Activated CD8-positive, alpha-beta T cell treated with anti-CD3 and anti-CD28 coated beads for 36 hours (primary cell): Measurements from ENCODE around the gene ALDH4A1. TPM values are rescaled to one million over a fixed set of nuclear protein-coding genes. Genes with fewer than 3 reads are reported as not detected.

Source experiments
- ATAC-seq: fragments of 200-7000 bp; cut with Tn5 transposase; one replicate; pipeline ENCODE4 v1.10.0; 2021; ENCODE audit warnings: mild to moderate bottlenecking, moderate library complexity
- CTCF ChIA-PET: fragments of 350-600 bp; sonication (Branson Sonifier 250); formaldehyde crosslinking; loops from one replicate; lab custom pipeline; 2021; ENCODE audit warnings: antibody characterized with exemption; lab: Charles Lee
- POLR2A ChIA-PET: fragments of 350-600 bp; sonication (Branson Sonifier 250); formaldehyde crosslinking; loops from one replicate; lab custom pipeline; 2021; ENCODE audit warnings: antibody characterized with exemption; lab: Charles Lee
- DNase-seq: peaks from one replicate; pipeline ENCODE4 v3.0.0-alpha.2; 2020
- H3K27ac Mint-ChIP-seq: one replicate; pipeline ENCODE4 v1.8.0; 2021; ENCODE audit warnings: mild to moderate bottlenecking, mixed read lengths
- H3K27me3 Mint-ChIP-seq: one replicate; pipeline ENCODE4 v1.8.0; 2021; ENCODE audit warnings: mixed read lengths
- H3K36me3 Mint-ChIP-seq: one replicate; pipeline ENCODE4 v1.8.0; 2021; ENCODE audit warnings: low read depth, mixed read lengths
- H3K4me1 Mint-ChIP-seq: one replicate; pipeline ENCODE4 v1.8.0; 2021; ENCODE audit warnings: low read depth, mixed read lengths
- H3K4me3 Mint-ChIP-seq: one replicate; pipeline ENCODE4 v1.8.0; 2021; ENCODE audit warnings: mild to moderate bottlenecking, moderate library complexity, mixed read lengths
- H3K9me3 Mint-ChIP-seq: one replicate; pipeline ENCODE4 v1.8.0; 2021; ENCODE audit warnings: mixed read lengths
- CTCF ChIP-seq: fragments of 200-600 bp; IDR thresholded peaks from one replicate; pipeline ENCODE4 v1.8.0; 2022; ENCODE audit warnings: antibody characterized with exemption, mild to moderate bottlenecking
- intact Hi-C: fragments of 100-400 bp; cut with micrococcal nuclease; formaldehyde crosslinking; loops from one replicate; pipeline ENCODE4 v1.10.0; 2022
- total RNA-seq, 2 experiments: library from RNA; stranded (reverse); gene quantifications; one replicate each; pipeline ENCODE4 v1.2.3, GENCODE V29; 2021

The ALDH4A1 gene
- total RNA-seq, 2 experiments from 2014 or later = 3.9 to 4.3 TPM

- Mint-ChIP-seq H3K4me1 (peaks cover 66% of the 10 kb centered on the region), H3K27me3 (no peaks in the 10 kb centered on the region), H3K27ac (no peak overlapping the region), H3K9me3 (no peaks in the 10 kb centered on the region), H3K36me3 (peaks cover 4% of the 10 kb centered on the region), H3K4me3 (no peak overlapping the region)
- no peak for TF ChIP-seq CTCF
- ChIA-PET CTCF (interaction anchor here (1.2 to 5.9 kb wide), 2 partner anchors 30 to 36 kb away, joined by 3 to 26 read pairs; no protein-coding TSS in a partner anchor), POLR2A (interaction anchor here (4.5 kb wide), 1 partner anchor 16 kb away, joined by 24 read pairs; no protein-coding TSS in a partner anchor)
- ATAC-seq (no peak), DNase-seq (no peak)
- intact Hi-C loops = no loop called here
Observed at GRCh38 chr1:18943162-18943561, 40.8 kb upstream of the ALDH4A1 start.

- no peaks in the 10 kb centered on the region for H3K27me3 Mint-ChIP-seq
- TF ChIP-seq CTCF = no peak
- CTCF ChIA-PET = interaction anchor here (1.1 to 5.9 kb wide), 2 partner anchors 15 to 35 kb away, joined by 4 to 26 read pairs; no protein-coding TSS in a partner anchor
- peaks cover 60% of the 10 kb centered on the region for H3K4me1 Mint-ChIP-seq
- DNase-seq (no peak), ATAC-seq (no peak)
- POLR2A ChIA-PET = interaction anchor here (4.5 kb wide), 1 partner anchor 15 kb away, joined by 24 read pairs; no protein-coding TSS in a partner anchor
- H3K9me3 Mint-ChIP-seq = no peaks in the 10 kb centered on the region
- H3K4me3 Mint-ChIP-seq = no peak overlapping the region
- intact Hi-C loops = no loop called here
- H3K36me3 Mint-ChIP-seq = peaks cover 2% of the 10 kb centered on the region
- no peak overlapping the region for H3K27ac Mint-ChIP-seq
Observed at GRCh38 chr1:18942340-18942739, 40.0 kb upstream of the ALDH4A1 start.

- CTCF ChIA-PET = interaction anchor here (1.0 to 5.9 kb wide), 5 partner anchors 12 to 34 kb away, joined by 3 to 26 read pairs (median 4); no protein-coding TSS in a partner anchor
- peaks cover 56% of the 10 kb centered on the region for H3K4me1 Mint-ChIP-seq
- H3K4me3 Mint-ChIP-seq = no peak overlapping the region
- intact Hi-C loops = no loop called here
- H3K27me3 Mint-ChIP-seq = no peaks in the 10 kb centered on the region
- POLR2A ChIA-PET = interaction anchor here (4.5 kb wide), 1 partner anchor 14 kb away, joined by 24 read pairs; no protein-coding TSS in a partner anchor
- no peak overlapping the region for H3K27ac Mint-ChIP-seq
- DNase-seq (no peak), ATAC-seq (no peak)
- H3K36me3 Mint-ChIP-seq = peaks cover 2% of the 10 kb centered on the region
- H3K9me3 Mint-ChIP-seq = no peaks in the 10 kb centered on the region
- TF ChIP-seq CTCF = no peak
Observed at GRCh38 chr1:18941221-18942141, 39.1 kb upstream of the ALDH4A1 start.

GRCh38 chr1:18940303-18941020 is 38.1 kb upstream of the ALDH4A1 start:
- intact Hi-C loops = no loop called here
- TF ChIP-seq CTCF = no peak
- no peaks in the 10 kb centered on the region for H3K27me3 Mint-ChIP-seq
- ATAC-seq (no peak), DNase-seq (no peak)
- no peak overlapping the region for H3K27ac Mint-ChIP-seq
- no peak overlapping the region for H3K4me3 Mint-ChIP-seq
- H3K9me3 Mint-ChIP-seq = no peaks in the 10 kb centered on the region
- ChIA-PET POLR2A (interaction anchor here (0.8 to 4.5 kb wide), 2 partner anchors 13 to 31 kb away, joined by 3 to 24 read pairs; no protein-coding TSS in a partner anchor), CTCF (interaction anchor here (0.8 to 1.4 kb wide), 3 partner anchors 10 to 12 kb away, joined by 3 to 5 read pairs (median 4); no protein-coding TSS in a partner anchor)
- peaks cover 54% of the 10 kb centered on the region for H3K4me1 Mint-ChIP-seq
- H3K36me3 Mint-ChIP-seq = peaks cover 2% of the 10 kb centered on the region
